GM23338 (cell line): ENCODE measurements around the gene CASP8. TPM values are rescaled to one million over a fixed set of nuclear protein-coding genes. Genes with fewer than 3 reads are reported as not detected.

ENCODE experiments used
- ATAC-seq: fragments of 200-7000 bp; cut with Tn5 transposase; 3 replicates; pipeline ENCODE4 v1.9.1; 2020
- DNase-seq: peaks from one replicate; pipeline ENCODE4 v3.0.0-alpha.2; 2015; ENCODE audit warnings: low spot score
- H2AFZ ChIP-seq: fragments of 200-600 bp; sonication (generic); 2 replicates; pipeline ENCODE4 v1.8.0; 2016; ENCODE audit warnings: antibody characterized with exemption, mild to moderate bottlenecking, moderate library complexity
- H3F3A ChIP-seq: fragments of 200-600 bp; sonication (generic); replicated peaks from 2 replicates; pipeline ENCODE4 v1.8.0; 2017; ENCODE audit warnings: antibody characterized with exemption, mixed run types, low read depth
- H3K27ac ChIP-seq: fragments of 200-600 bp; sonication (generic); 2 replicates; pipeline ENCODE4 v1.6.1; 2016; ENCODE audit warnings: low read depth
- H3K27me3 ChIP-seq: fragments of 200-600 bp; sonication (generic); 2 replicates; pipeline ENCODE4 v1.8.0; 2016; ENCODE audit warnings: mild to moderate bottlenecking, mixed run types, moderate library complexity; ENCODE audit not compliant: insufficient read depth
- H3K36me3 ChIP-seq: fragments of 200-600 bp; sonication (generic); 2 replicates; pipeline ENCODE4 v1.8.0; 2016; ENCODE audit warnings: mild to moderate bottlenecking; ENCODE audit not compliant: insufficient read depth
- H3K4me1 ChIP-seq: fragments of 200-600 bp; sonication (generic); 2 replicates; pipeline ENCODE4 v1.8.0; 2016; ENCODE audit warnings: mild to moderate bottlenecking, moderate library complexity; ENCODE audit not compliant: insufficient read depth
- H3K4me2 ChIP-seq: fragments of 200-600 bp; sonication (generic); 2 replicates; pipeline ENCODE4 v1.7.1; 2017; ENCODE audit warnings: mixed run types
- H3K4me3 ChIP-seq: fragments of 200-600 bp; sonication (generic); 2 replicates; pipeline ENCODE4 v1.6.1; 2016; ENCODE audit warnings: mixed run types
- H3K79me2 ChIP-seq: fragments of 200-600 bp; sonication (generic); replicated peaks from 2 replicates; pipeline ENCODE4 v1.8.0; 2017; ENCODE audit warnings: mild to moderate bottlenecking; ENCODE audit not compliant: insufficient read depth
- H3K9me2 ChIP-seq: fragments of 200-600 bp; sonication (generic); 2 replicates; pipeline ENCODE4 v1.8.0; 2017; ENCODE audit not compliant: insufficient read depth
- H4K20me1 ChIP-seq: fragments of 200-600 bp; sonication (generic); replicated peaks from 2 replicates; pipeline ENCODE4 v1.8.0; 2017; ENCODE audit warnings: mild to moderate bottlenecking; ENCODE audit not compliant: insufficient read depth
- H3K27ac Mint-ChIP-seq: 2 replicates; pipeline ENCODE4 v1.8.0; 2020; ENCODE audit warnings: inconsistent platforms, mild to moderate bottlenecking, moderate library complexity, mixed read lengths
- H3K27me3 Mint-ChIP-seq: 3 replicates; pipeline ENCODE4 v1.8.0; 2022; ENCODE audit warnings: low read depth, mild to moderate bottlenecking, moderate library complexity, mixed read lengths, inconsistent platforms; ENCODE audit not compliant: insufficient read depth, poor library complexity
- H3K36me3 Mint-ChIP-seq: 3 replicates; pipeline ENCODE4 v1.8.0; 2021; ENCODE audit warnings: low read depth, mild to moderate bottlenecking, inconsistent platforms, moderate library complexity, mixed read lengths
- H3K4me1 Mint-ChIP-seq: 3 replicates; pipeline ENCODE4 v1.8.0; 2020; ENCODE audit warnings: mild to moderate bottlenecking, inconsistent platforms, mixed read lengths
- H3K4me3 Mint-ChIP-seq: 3 replicates; pipeline ENCODE4 v1.8.0; 2021; ENCODE audit warnings: moderate library complexity, mild to moderate bottlenecking, inconsistent platforms, mixed read lengths
- H3K9me3 Mint-ChIP-seq: 3 replicates; pipeline ENCODE4 v1.8.0; 2020; ENCODE audit warnings: moderate library complexity, mild to moderate bottlenecking, inconsistent platforms, mixed read lengths
- polyA plus RNA-seq: library from polyadenylated mRNA; unstranded; fragments of >200 nt; fragmentation: Nextera tagmentation; extraction: Ambion mirVana; gene quantifications from 2 replicates; pipeline ENCODE4 v1.2.1, GENCODE V29; 2016
- total RNA-seq: library from RNA; depleted of rRNA; stranded (reverse); fragments of >200 nt; shearing (Covaris generic); gene quantifications from 2 replicates; pipeline ENCODE4 v1.2.3, GENCODE V29; 2014
- TF ChIP-seq, protein P1 (sequence below): fragments of 250-450 bp; sonication (Bioruptor Pico); IDR thresholded peaks from 2 replicates; pipeline ENCODE4 v1.5.0; 2020; ENCODE audit warnings: mild to moderate bottlenecking, moderate library complexity

The CASP8 gene
- total and polyA plus RNA-seq, 2 experiments from 2014 or later: 2.3 to 3.6 TPM

DNA sequence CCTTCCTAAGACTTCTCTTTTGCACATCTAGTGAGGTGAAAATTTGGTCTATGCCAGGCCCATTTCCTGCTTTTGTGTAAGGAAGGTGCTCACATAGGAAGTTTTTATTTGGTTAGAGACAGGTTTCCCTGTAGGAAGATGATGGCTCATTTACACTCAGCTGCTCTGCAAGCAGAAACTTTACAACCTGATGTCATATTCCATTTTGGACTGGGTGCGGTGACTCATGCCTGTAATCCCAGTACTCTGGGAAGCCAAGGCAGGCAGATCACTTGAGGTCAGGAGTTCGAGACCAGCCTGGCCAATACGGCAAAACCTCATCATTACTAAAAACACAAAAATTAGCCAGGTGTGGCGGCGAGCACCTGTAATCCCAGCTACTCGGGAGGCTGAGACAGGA, 41.6 kb upstream of the CASP8 start:
- H3K27ac Mint-ChIP-seq: no peak overlapping the region
- no peak overlapping the region for H3K4me2 ChIP-seq
- no peaks in the 10 kb centered on the region; the same call in 1 of the 2 replicates for H3K9me2 ChIP-seq
- H3K4me3 Mint-ChIP-seq: no peak overlapping the region
- H3K36me3 ChIP-seq: no peaks in the 10 kb centered on the region
- no peak overlapping the region for H3K27ac ChIP-seq
- no peaks in the 10 kb centered on the region for H3F3A ChIP-seq
- DNase-seq: no peak
- H3K36me3 Mint-ChIP-seq: peaks cover 10% of the 10 kb centered on the region; the same call in 1 of the 3 replicates
- H3K4me3 ChIP-seq: no peak overlapping the region
- H3K27me3 ChIP-seq: no peaks in the 10 kb centered on the region
- peaks cover 24% of the 10 kb centered on the region for H3K4me1 Mint-ChIP-seq
- H2AFZ ChIP-seq: no peak overlapping the region
- no peaks in the 10 kb centered on the region; the same call in 1 of the 3 replicates for H3K9me3 Mint-ChIP-seq
- TF ChIP-seq, protein P1, sequence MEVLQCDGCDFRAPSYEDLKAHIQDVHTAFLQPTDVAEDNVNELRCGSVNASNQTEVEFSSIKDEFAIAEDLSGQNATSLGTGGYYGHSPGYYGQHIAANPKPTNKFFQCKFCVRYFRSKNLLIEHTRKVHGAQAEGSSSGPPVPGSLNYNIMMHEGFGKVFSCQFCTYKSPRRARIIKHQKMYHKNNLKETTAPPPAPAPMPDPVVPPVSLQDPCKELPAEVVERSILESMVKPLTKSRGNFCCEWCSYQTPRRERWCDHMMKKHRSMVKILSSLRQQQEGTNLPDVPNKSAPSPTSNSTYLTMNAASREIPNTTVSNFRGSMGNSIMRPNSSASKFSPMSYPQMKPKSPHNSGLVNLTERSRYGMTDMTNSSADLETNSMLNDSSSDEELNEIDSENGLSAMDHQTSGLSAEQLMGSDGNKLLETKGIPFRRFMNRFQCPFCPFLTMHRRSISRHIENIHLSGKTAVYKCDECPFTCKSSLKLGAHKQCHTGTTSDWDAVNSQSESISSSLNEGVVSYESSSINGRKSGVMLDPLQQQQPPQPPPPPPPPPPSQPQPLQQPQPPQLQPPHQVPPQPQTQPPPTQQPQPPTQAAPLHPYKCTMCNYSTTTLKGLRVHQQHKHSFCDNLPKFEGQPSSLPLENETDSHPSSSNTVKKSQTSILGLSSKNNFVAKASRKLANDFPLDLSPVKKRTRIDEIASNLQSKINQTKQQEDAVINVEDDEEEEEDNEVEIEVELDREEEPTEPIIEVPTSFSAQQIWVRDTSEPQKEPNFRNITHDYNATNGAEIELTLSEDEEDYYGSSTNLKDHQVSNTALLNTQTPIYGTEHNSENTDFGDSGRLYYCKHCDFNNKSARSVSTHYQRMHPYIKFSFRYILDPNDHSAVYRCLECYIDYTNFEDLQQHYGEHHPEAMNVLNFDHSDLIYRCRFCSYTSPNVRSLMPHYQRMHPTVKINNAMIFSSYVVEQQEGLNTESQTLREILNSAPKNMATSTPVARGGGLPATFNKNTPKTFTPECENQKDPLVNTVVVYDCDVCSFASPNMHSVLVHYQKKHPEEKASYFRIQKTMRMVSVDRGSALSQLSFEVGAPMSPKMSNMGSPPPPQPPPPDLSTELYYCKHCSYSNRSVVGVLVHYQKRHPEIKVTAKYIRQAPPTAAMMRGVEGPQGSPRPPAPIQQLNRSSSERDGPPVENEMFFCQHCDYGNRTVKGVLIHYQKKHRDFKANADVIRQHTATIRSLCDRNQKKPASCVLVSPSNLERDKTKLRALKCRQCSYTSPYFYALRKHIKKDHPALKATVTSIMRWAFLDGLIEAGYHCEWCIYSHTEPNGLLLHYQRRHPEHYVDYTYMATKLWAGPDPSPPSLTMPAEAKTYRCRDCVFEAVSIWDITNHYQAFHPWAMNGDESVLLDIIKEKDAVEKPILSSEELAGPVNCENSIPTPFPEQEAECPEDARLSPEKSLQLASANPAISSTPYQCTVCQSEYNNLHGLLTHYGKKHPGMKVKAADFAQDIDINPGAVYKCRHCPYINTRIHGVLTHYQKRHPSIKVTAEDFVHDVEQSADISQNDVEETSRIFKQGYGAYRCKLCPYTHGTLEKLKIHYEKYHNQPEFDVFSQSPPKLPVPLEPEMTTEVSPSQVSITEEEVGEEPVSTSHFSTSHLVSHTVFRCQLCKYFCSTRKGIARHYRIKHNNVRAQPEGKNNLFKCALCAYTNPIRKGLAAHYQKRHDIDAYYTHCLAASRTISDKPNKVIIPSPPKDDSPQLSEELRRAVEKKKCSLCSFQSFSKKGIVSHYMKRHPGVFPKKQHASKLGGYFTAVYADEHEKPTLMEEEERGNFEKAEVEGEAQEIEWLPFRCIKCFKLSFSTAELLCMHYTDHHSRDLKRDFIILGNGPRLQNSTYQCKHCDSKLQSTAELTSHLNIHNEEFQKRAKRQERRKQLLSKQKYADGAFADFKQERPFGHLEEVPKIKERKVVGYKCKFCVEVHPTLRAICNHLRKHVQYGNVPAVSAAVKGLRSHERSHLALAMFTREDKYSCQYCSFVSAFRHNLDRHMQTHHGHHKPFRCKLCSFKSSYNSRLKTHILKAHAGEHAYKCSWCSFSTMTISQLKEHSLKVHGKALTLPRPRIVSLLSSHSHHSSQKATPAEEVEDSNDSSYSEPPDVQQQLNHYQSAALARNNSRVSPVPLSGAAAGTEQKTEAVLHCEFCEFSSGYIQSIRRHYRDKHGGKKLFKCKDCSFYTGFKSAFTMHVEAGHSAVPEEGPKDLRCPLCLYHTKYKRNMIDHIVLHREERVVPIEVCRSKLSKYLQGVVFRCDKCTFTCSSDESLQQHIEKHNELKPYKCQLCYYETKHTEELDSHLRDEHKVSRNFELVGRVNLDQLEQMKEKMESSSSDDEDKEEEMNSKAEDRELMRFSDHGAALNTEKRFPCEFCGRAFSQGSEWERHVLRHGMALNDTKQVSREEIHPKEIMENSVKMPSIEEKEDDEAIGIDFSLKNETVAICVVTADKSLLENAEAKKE (CRISPR knock-in tag): no peak
- H3K4me1 ChIP-seq: peaks cover 19% of the 10 kb centered on the region
- no peaks in the 10 kb centered on the region for H4K20me1 ChIP-seq
- H3K79me2 ChIP-seq: no peaks in the 10 kb centered on the region
- no peak for ATAC-seq
- H3K27me3 Mint-ChIP-seq: no peaks in the 10 kb centered on the region

DNA sequence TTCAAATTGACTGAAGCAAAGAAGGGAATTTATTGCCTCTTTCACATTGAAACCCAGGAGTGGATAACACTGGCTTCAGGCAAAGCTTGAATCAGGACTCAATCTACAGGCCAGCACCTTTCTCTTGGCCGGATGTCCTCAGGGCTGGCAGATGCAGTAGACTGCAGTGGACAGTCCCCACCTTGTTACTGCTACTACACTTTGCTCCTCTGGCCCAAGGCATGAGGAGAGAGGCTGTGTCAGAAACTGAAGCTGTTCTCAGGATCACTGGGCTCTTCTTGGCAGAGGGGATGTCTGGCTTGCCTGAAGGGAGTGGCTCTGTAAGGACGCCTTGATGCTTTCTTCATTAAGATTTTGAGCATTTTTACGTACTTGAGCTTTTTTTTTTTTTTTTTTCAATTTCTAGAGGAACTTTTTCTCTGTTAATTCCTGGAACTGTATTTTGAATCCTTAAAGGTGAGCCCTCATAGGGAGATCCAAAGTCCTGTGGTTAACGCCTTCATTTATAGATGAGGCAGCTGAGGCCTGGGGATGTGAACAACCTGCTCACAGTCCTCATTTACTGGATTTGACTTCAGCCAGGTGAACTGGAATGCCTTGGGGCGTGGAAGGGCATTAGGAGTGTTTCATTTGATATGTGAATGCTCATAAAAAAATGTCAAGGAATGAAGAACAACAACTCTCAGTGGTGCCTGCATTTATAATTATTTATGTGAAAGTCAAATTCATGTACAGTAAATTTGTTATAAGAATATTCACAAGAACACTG, 40.8 kb upstream of the CASP8 start:
- no peak overlapping the region for H3K27ac Mint-ChIP-seq
- Histone ChIP-seq H3F3A (no peaks in the 10 kb centered on the region), H2AFZ (no peak overlapping the region), H3K36me3 (no peaks in the 10 kb centered on the region), H3K79me2 (no peaks in the 10 kb centered on the region), H3K9me2 (no peaks in the 10 kb centered on the region; the same call in 1 of the 2 replicates), H3K27me3 (no peaks in the 10 kb centered on the region), H3K27ac (no peak overlapping the region; the same call in 1 of the 2 replicates), H3K4me3 (no peak overlapping the region), H4K20me1 (no peaks in the 10 kb centered on the region), H3K4me2 (peak overlapping the region; percentile 64; the same call in 1 of the 2 replicates), H3K4me1 (peaks cover 19% of the 10 kb centered on the region)
- peaks cover 24% of the 10 kb centered on the region for H3K4me1 Mint-ChIP-seq
- no peaks in the 10 kb centered on the region; the same call in 1 of the 3 replicates for H3K9me3 Mint-ChIP-seq
- H3K36me3 Mint-ChIP-seq: peaks cover 10% of the 10 kb centered on the region; the same call in 1 of the 3 replicates
- no peak overlapping the region for H3K4me3 Mint-ChIP-seq
- DNase-seq (no peak), ATAC-seq (peak; percentile 39)
- H3K27me3 Mint-ChIP-seq: no peaks in the 10 kb centered on the region
- TF ChIP-seq, protein P1 (CRISPR knock-in tag): no peak
